ENCODE measurements around the gene GPNMB. TPM values are rescaled to one million over a fixed set of nuclear protein-coding genes. Genes with fewer than 3 reads are reported as not detected.
"Not testable (repeated sequence)": the region's sequence is repeated elsewhere in the genome, so short reads cannot be mapped to it uniquely, and the experiment has no call there.

Gene GPNMB
- total RNA-seq, 1 donor from 2014 or later: under 0.01 TPM

GRCh38 chr7:23299770-23300300, 53.3 kb downstream of the GPNMB start:
- peak; percentile 15 to 16 for DNase-seq (ENCODE audit: low read depth in 2 of 2)

- DNase-seq (ENCODE audit: low read depth in 2 of 2): no peak
Observed at GRCh38 chr7:23306936-23307521, 60.5 kb downstream of the GPNMB start.

- DNase-seq (ENCODE audit: low read depth in 2 of 2): no peak
Observed at GRCh38 chr7:23308754-23309153, 62.2 kb downstream of the GPNMB start.

- DNase-seq (ENCODE audit: low read depth in 2 of 2): not testable (repeated sequence)
Observed at GRCh38 chr7:23312141-23312540, 65.6 kb downstream of the GPNMB start.

GRCh38 chr7:23315366-23315765, 68.8 kb downstream of the GPNMB start:
- peak; percentile 20 to 49 for DNase-seq (ENCODE audit: low read depth in 2 of 2)

Other genes with a start within 250 kb of the GPNMB start
- gene HYCC1, start 232.6 kb upstream of the GPNMB start, total RNA-seq: 26.8 and 27.7 TPM in 2 replicates
- gene KLHL7, start 141.0 kb upstream of the GPNMB start, total RNA-seq: 13.3 and 17.4 TPM in 2 replicates
- 19.2 and 25.0 TPM in 2 replicates for gene NUP42, start 64.7 kb upstream of the GPNMB start, total RNA-seq
- 46.6 and 58.5 TPM in 2 replicates for gene MALSU1, start 52.6 kb downstream of the GPNMB start, total RNA-seq
- gene IGF2BP3, start 223.7 kb downstream of the GPNMB start, total RNA-seq: 6.0 and 23.1 TPM in 2 replicates